ENCODE data around the gene DPP4.

- TF ChIP-seq EP300 (IDR thresholded peaks at IDR 0.05) (no peak), POLR2A (IDR thresholded peaks at IDR 0.05) (no peak), CTCF (IDR thresholded peaks at IDR 0.05) (no peak), POLR2AphosphoS5 (IDR thresholded peaks at IDR 0.05) (no peak)
These were observed 59.3 kb downstream of the DPP4 start for GRCh38 chr2:162014751-162015150.
